GM23338 (cell line): ENCODE data around the gene FOXL1. TPM values are rescaled to one million over a fixed set of nuclear protein-coding genes. Genes with fewer than 3 reads are reported as not detected.
A peak's percentile ranks its signal among the peaks of the same experiment; 100 is the strongest.

Source experiments
- ATAC-seq: fragments of 200-7000 bp; cut with Tn5 transposase; 3 replicates; pipeline ENCODE4 v1.9.1; 2020
- DNase-seq: peaks from one replicate; pipeline ENCODE4 v3.0.0-alpha.2; 2015; ENCODE audit warnings: low spot score
- H2AFZ ChIP-seq: fragments of 200-600 bp; sonication (generic); 2 replicates; pipeline ENCODE4 v1.8.0; 2016; ENCODE audit warnings: antibody characterized with exemption, mild to moderate bottlenecking, moderate library complexity
- H3F3A ChIP-seq: fragments of 200-600 bp; sonication (generic); replicated peaks from 2 replicates; pipeline ENCODE4 v1.8.0; 2017; ENCODE audit warnings: antibody characterized with exemption, mixed run types, low read depth
- H3K27ac ChIP-seq: fragments of 200-600 bp; sonication (generic); 2 replicates; pipeline ENCODE4 v1.6.1; 2016; ENCODE audit warnings: low read depth
- H3K27me3 ChIP-seq: fragments of 200-600 bp; sonication (generic); 2 replicates; pipeline ENCODE4 v1.8.0; 2016; ENCODE audit warnings: mild to moderate bottlenecking, mixed run types, moderate library complexity; ENCODE audit not compliant: insufficient read depth
- H3K36me3 ChIP-seq: fragments of 200-600 bp; sonication (generic); 2 replicates; pipeline ENCODE4 v1.8.0; 2016; ENCODE audit warnings: mild to moderate bottlenecking; ENCODE audit not compliant: insufficient read depth
- H3K4me1 ChIP-seq: fragments of 200-600 bp; sonication (generic); 2 replicates; pipeline ENCODE4 v1.8.0; 2016; ENCODE audit warnings: mild to moderate bottlenecking, moderate library complexity; ENCODE audit not compliant: insufficient read depth
- H3K4me2 ChIP-seq: fragments of 200-600 bp; sonication (generic); 2 replicates; pipeline ENCODE4 v1.7.1; 2017; ENCODE audit warnings: mixed run types
- H3K4me3 ChIP-seq: fragments of 200-600 bp; sonication (generic); 2 replicates; pipeline ENCODE4 v1.6.1; 2016; ENCODE audit warnings: mixed run types
- H3K79me2 ChIP-seq: fragments of 200-600 bp; sonication (generic); replicated peaks from 2 replicates; pipeline ENCODE4 v1.8.0; 2017; ENCODE audit warnings: mild to moderate bottlenecking; ENCODE audit not compliant: insufficient read depth
- H3K9me2 ChIP-seq: fragments of 200-600 bp; sonication (generic); 2 replicates; pipeline ENCODE4 v1.8.0; 2017; ENCODE audit not compliant: insufficient read depth
- H4K20me1 ChIP-seq: fragments of 200-600 bp; sonication (generic); replicated peaks from 2 replicates; pipeline ENCODE4 v1.8.0; 2017; ENCODE audit warnings: mild to moderate bottlenecking; ENCODE audit not compliant: insufficient read depth
- H3K27ac Mint-ChIP-seq: 2 replicates; pipeline ENCODE4 v1.8.0; 2020; ENCODE audit warnings: inconsistent platforms, mild to moderate bottlenecking, moderate library complexity, mixed read lengths
- H3K27me3 Mint-ChIP-seq: 3 replicates; pipeline ENCODE4 v1.8.0; 2022; ENCODE audit warnings: low read depth, mild to moderate bottlenecking, moderate library complexity, mixed read lengths, inconsistent platforms; ENCODE audit not compliant: insufficient read depth, poor library complexity
- H3K36me3 Mint-ChIP-seq: 3 replicates; pipeline ENCODE4 v1.8.0; 2021; ENCODE audit warnings: low read depth, mild to moderate bottlenecking, inconsistent platforms, moderate library complexity, mixed read lengths
- H3K4me1 Mint-ChIP-seq: 3 replicates; pipeline ENCODE4 v1.8.0; 2020; ENCODE audit warnings: mild to moderate bottlenecking, inconsistent platforms, mixed read lengths
- H3K4me3 Mint-ChIP-seq: 3 replicates; pipeline ENCODE4 v1.8.0; 2021; ENCODE audit warnings: moderate library complexity, mild to moderate bottlenecking, inconsistent platforms, mixed read lengths
- H3K9me3 Mint-ChIP-seq: 3 replicates; pipeline ENCODE4 v1.8.0; 2020; ENCODE audit warnings: moderate library complexity, mild to moderate bottlenecking, inconsistent platforms, mixed read lengths
- EZH2 ChIP-seq: fragments of 200-600 bp; sonication (generic); IDR thresholded peaks from one replicate; pipeline ENCODE4 v1.8.0; 2017; ENCODE audit warnings: antibody characterized with exemption, mild to moderate bottlenecking, low read depth; ENCODE audit not compliant: unreplicated experiment
- EZH2phosphoT487 ChIP-seq: fragments of 200-600 bp; sonication (generic); IDR thresholded peaks from one replicate; pipeline ENCODE4 v1.8.1; 2018; ENCODE audit warnings: antibody characterized with exemption; ENCODE audit not compliant: unreplicated experiment
- POLR2AphosphoS5 ChIP-seq: IDR thresholded peaks from 2 replicates; pipeline ENCODE4 v1.6.1; 2016; ENCODE audit warnings: antibody characterized with exemption, low read depth
- STAT1 ChIP-seq: IDR thresholded peaks from one replicate; pipeline ENCODE4 v1.6.1; 2016; ENCODE audit warnings: antibody characterized with exemption; ENCODE audit not compliant: unreplicated experiment
- ZNF114 ChIP-seq: fragments of 250-450 bp; sonication (Bioruptor Pico); IDR thresholded peaks from 2 replicates; pipeline ENCODE4 v1.5.0; 2020; ENCODE audit warnings: mild to moderate bottlenecking, moderate library complexity
- ZNF331 ChIP-seq: fragments of 250-450 bp; sonication (Bioruptor Pico); IDR thresholded peaks from 2 replicates; pipeline ENCODE4 v1.5.0; 2020; ENCODE audit warnings: low read depth, mild to moderate bottlenecking, moderate library complexity
- polyA plus RNA-seq: library from polyadenylated mRNA; unstranded; fragments of >200 nt; fragmentation: Nextera tagmentation; extraction: Ambion mirVana; gene quantifications from 2 replicates; pipeline ENCODE4 v1.2.1, GENCODE V29; 2016
- total RNA-seq: library from RNA; depleted of rRNA; stranded (reverse); fragments of >200 nt; shearing (Covaris generic); gene quantifications from 2 replicates; pipeline ENCODE4 v1.2.3, GENCODE V29; 2014
- TF ChIP-seq, protein P1 (sequence below), 2 experiments: fragments of 200-600 bp in 1 of 2; sonication (generic) in 1 of 2; conservative IDR thresholded peaks; 2 replicates each; pipeline versions ENCODE4 v1.5.1 to v1.6.1; 2016 to 2017; ENCODE audit warnings: antibody characterized with exemption in 2 of 2, low read depth in 2 of 2, mild to moderate bottlenecking in 2 of 2, moderate library complexity in 1 of 2
- TF ChIP-seq, protein P2 (sequence below): IDR thresholded peaks from 2 replicates; pipeline ENCODE4 v1.6.1; 2016; ENCODE audit warnings: antibody characterized with exemption
- TF ChIP-seq, protein P3 (sequence below): IDR thresholded peaks from one replicate; pipeline ENCODE4 v1.6.1; 2018; ENCODE audit warnings: antibody characterized with exemption; ENCODE audit not compliant: unreplicated experiment

The FOXL1 gene
- total and polyA plus RNA-seq, 2 experiments from 2014 or later, result 0.31 TPM; not detected in 1

DNA sequence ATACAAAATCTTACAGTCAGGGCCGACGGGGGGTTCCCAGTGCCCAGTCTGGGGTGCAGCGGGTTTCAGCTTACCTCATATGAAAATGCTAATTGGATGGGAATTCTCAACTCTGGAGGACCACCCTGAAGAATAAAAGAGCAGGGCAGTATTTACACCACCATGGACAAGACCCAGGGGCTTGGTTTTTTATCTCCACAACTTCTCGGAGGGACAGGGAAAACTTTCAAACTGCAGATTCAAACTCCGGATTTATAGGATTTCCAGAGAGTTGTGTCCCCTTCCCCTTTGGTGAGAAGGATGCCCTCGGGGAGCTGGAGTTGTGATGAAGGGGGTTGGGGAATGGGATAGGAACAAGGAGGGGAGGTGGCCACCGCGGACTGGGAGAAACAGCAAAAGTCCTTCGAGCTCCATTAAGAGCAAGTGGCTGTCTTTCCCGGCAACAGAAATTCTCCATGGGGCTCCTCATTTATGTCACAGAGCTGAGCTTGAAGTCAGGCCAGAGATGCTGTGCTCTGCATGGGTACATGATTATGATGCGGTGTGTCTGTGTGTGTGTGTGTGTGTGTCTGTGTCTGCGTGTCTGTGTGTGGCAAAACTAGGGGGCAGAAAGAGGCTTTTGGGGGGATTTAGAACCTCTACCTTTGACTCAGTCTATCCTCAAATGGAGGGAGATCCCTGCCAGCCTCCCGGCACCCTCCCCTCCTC lies 15.7 kb downstream of the FOXL1 start (continued):
- TF ChIP-seq, protein P1, sequence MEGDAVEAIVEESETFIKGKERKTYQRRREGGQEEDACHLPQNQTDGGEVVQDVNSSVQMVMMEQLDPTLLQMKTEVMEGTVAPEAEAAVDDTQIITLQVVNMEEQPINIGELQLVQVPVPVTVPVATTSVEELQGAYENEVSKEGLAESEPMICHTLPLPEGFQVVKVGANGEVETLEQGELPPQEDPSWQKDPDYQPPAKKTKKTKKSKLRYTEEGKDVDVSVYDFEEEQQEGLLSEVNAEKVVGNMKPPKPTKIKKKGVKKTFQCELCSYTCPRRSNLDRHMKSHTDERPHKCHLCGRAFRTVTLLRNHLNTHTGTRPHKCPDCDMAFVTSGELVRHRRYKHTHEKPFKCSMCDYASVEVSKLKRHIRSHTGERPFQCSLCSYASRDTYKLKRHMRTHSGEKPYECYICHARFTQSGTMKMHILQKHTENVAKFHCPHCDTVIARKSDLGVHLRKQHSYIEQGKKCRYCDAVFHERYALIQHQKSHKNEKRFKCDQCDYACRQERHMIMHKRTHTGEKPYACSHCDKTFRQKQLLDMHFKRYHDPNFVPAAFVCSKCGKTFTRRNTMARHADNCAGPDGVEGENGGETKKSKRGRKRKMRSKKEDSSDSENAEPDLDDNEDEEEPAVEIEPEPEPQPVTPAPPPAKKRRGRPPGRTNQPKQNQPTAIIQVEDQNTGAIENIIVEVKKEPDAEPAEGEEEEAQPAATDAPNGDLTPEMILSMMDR (conservative IDR thresholded peaks at IDR 0.05; ENCODE audit: low read depth in 2 of 2), result no peak
- TF ChIP-seq, protein P2, sequence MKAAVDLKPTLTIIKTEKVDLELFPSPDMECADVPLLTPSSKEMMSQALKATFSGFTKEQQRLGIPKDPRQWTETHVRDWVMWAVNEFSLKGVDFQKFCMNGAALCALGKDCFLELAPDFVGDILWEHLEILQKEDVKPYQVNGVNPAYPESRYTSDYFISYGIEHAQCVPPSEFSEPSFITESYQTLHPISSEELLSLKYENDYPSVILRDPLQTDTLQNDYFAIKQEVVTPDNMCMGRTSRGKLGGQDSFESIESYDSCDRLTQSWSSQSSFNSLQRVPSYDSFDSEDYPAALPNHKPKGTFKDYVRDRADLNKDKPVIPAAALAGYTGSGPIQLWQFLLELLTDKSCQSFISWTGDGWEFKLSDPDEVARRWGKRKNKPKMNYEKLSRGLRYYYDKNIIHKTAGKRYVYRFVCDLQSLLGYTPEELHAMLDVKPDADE, result no peak
- TF ChIP-seq STAT1 (no peak), ZNF331 (no peak), POLR2AphosphoS5 (no peak), EZH2phosphoT487 (no peak), ZNF114 (CRISPR knock-in tag) (no peak), EZH2 (no peak)
- TF ChIP-seq, protein P3, sequence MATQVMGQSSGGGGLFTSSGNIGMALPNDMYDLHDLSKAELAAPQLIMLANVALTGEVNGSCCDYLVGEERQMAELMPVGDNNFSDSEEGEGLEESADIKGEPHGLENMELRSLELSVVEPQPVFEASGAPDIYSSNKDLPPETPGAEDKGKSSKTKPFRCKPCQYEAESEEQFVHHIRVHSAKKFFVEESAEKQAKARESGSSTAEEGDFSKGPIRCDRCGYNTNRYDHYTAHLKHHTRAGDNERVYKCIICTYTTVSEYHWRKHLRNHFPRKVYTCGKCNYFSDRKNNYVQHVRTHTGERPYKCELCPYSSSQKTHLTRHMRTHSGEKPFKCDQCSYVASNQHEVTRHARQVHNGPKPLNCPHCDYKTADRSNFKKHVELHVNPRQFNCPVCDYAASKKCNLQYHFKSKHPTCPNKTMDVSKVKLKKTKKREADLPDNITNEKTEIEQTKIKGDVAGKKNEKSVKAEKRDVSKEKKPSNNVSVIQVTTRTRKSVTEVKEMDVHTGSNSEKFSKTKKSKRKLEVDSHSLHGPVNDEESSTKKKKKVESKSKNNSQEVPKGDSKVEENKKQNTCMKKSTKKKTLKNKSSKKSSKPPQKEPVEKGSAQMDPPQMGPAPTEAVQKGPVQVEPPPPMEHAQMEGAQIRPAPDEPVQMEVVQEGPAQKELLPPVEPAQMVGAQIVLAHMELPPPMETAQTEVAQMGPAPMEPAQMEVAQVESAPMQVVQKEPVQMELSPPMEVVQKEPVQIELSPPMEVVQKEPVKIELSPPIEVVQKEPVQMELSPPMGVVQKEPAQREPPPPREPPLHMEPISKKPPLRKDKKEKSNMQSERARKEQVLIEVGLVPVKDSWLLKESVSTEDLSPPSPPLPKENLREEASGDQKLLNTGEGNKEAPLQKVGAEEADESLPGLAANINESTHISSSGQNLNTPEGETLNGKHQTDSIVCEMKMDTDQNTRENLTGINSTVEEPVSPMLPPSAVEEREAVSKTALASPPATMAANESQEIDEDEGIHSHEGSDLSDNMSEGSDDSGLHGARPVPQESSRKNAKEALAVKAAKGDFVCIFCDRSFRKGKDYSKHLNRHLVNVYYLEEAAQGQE, result no peak

DNA sequence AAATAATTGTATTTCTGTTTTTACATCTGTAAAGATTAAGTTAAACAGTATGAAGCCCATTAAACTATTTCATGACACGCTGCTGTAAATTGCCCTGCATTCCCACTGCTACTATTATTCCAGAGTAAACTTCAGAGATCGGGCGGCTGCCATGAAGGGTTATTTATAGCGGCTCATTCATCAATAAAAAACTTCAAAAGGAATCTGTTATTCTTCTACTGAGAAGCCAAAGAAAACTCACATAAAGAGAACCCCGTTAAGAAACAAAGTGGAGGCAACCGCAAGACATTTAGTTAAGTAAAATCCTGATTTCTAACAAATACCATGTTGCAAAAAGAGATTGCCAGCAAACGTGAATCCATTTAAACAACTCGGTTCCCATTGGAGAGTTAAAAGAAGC lies 16.4 kb downstream of the FOXL1 start:
- peak overlapping the region; percentile 23; the same call in 1 of the 2 replicates for H2AFZ ChIP-seq
- peaks cover 3% of the 10 kb centered on the region for H3K27me3 Mint-ChIP-seq
- DNase-seq (no peak), ATAC-seq (no peak)
- no peak overlapping the region for H3K4me3 ChIP-seq
- H3K36me3 ChIP-seq, result no peaks in the 10 kb centered on the region
- H3K27me3 ChIP-seq, result no peaks in the 10 kb centered on the region
- no peaks in the 10 kb centered on the region for H3K36me3 Mint-ChIP-seq
- H3K79me2 ChIP-seq, result no peaks in the 10 kb centered on the region
- no peaks in the 10 kb centered on the region for H3F3A ChIP-seq
- H3K27ac ChIP-seq, result no peak overlapping the region
- H3K4me2 ChIP-seq, result no peak overlapping the region
- H3K4me1 ChIP-seq, result no peaks in the 10 kb centered on the region
- peaks cover 11% of the 10 kb centered on the region for H3K4me1 Mint-ChIP-seq
- no peaks in the 10 kb centered on the region; the same call in 2 of the 3 replicates for H3K9me3 Mint-ChIP-seq
- H3K27ac Mint-ChIP-seq, result no peak overlapping the region
- H4K20me1 ChIP-seq, result no peaks in the 10 kb centered on the region
- H3K9me2 ChIP-seq, result peaks cover 6% of the 10 kb centered on the region
- H3K4me3 Mint-ChIP-seq, result no peak overlapping the region
- TF ChIP-seq ZNF114 (CRISPR knock-in tag), result no peak
- TF ChIP-seq, protein P3, result no peak
- TF ChIP-seq EZH2, result no peak
